Measurements from ENCODE around the gene FOSB. TPM values are rescaled to one million over a fixed set of nuclear protein-coding genes. Genes with fewer than 3 reads are reported as not detected.
A peak's percentile ranks its signal among the peaks of the same experiment; 100 is the strongest.

The FOSB gene
- total and polyA plus RNA-seq, 9 of the 15 experiments (the other 6 are each of a cell fraction or from before 2014, with no cell fraction given), result 0.11 to 2.7 (median 0.73) TPM

- TF ChIP-seq, protein P1, sequence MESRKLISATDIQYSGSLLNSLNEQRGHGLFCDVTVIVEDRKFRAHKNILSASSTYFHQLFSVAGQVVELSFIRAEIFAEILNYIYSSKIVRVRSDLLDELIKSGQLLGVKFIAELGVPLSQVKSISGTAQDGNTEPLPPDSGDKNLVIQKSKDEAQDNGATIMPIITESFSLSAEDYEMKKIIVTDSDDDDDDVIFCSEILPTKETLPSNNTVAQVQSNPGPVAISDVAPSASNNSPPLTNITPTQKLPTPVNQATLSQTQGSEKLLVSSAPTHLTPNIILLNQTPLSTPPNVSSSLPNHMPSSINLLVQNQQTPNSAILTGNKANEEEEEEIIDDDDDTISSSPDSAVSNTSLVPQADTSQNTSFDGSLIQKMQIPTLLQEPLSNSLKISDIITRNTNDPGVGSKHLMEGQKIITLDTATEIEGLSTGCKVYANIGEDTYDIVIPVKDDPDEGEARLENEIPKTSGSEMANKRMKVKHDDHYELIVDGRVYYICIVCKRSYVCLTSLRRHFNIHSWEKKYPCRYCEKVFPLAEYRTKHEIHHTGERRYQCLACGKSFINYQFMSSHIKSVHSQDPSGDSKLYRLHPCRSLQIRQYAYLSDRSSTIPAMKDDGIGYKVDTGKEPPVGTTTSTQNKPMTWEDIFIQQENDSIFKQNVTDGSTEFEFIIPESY (CRISPR knock-in tag; IDR thresholded peaks at IDR 0.05), result no peak
- TF ChIP-seq HOXB6 (CRISPR knock-in tag; IDR thresholded peaks at IDR 0.05; ENCODE audit: borderline replicate concordance) (no peak), SIX5 (IDR thresholded peaks at IDR 0.05; ENCODE audit: borderline replicate concordance in 1 of 2, insufficient read depth in 1 of 2, low read depth in 1 of 2, low read length in 2 of 2) (no peak), CHD4 (IDR thresholded peaks at IDR 0.05; ENCODE audit: insufficient read depth, insufficient replicate concordance, low read depth, low read length, poor library complexity, severe bottlenecking) (peak; percentile 66), XRCC4 (IDR thresholded peaks at IDR 0.05; ENCODE audit: extremely low read depth, insufficient read depth, insufficient read length) (no peak), ZNF445 (CRISPR knock-in tag; IDR thresholded peaks at IDR 0.05; ENCODE audit: low read depth) (no peak), STAT5B (CRISPR knock-in tag; IDR thresholded peaks at IDR 0.05) (no peak), MYNN (IDR thresholded peaks at IDR 0.05) (peak; percentile 76; the same call in 1 of the 2 replicates), MYNN (CRISPR knock-in tag; IDR thresholded peaks at IDR 0.05) (no peak), NR2F6 (CRISPR knock-in tag; IDR thresholded peaks at IDR 0.05) (no peak), NFATC3 (IDR thresholded peaks at IDR 0.05) (no peak), RBFOX2 (IDR thresholded peaks at IDR 0.05; ENCODE audit: low read depth, low read length) (peak; percentile 82), BRD9 (IDR thresholded peaks at IDR 0.05; ENCODE audit: low read depth, partially characterized antibody) (peak; percentile 76), ARID2 (IDR thresholded peaks at IDR 0.05) (0 out of 2 replicates have a peak, but pooled peaks have one; percentile 9), CHD2 (IDR thresholded peaks at IDR 0.05; ENCODE audit: low read depth, low read length) (no peak), DIDO1 (tag; IDR thresholded peaks at IDR 0.05; ENCODE audit: low read depth) (no peak), ZC3H8 (IDR thresholded peaks at IDR 0.05) (no peak), NBN (IDR thresholded peaks at IDR 0.05; ENCODE audit: low read depth) (peak; percentile 96), ZFPM2 (CRISPR knock-in tag; IDR thresholded peaks at IDR 0.05) (no peak), NCOA1 (IDR thresholded peaks at IDR 0.05; ENCODE audit: low read depth) (peak; percentile 66; the same call in 1 of the 2 replicates), NRF1 (conservative IDR thresholded peaks at IDR 0.05 in 1 of 2, IDR thresholded peaks at IDR 0.05 in 1 of 2) (peak; percentile 57 to 65), GABPA (tag; conservative IDR thresholded peaks at IDR 0.05; ENCODE audit: low read depth) (peak; percentile 88), TARDBP (IDR thresholded peaks at IDR 0.05) (peak; percentile 74), EWSR1 (IDR thresholded peaks at IDR 0.05; ENCODE audit: borderline replicate concordance, low read depth, partially characterized antibody) (no peak)
- TF ChIP-seq, protein P2, sequence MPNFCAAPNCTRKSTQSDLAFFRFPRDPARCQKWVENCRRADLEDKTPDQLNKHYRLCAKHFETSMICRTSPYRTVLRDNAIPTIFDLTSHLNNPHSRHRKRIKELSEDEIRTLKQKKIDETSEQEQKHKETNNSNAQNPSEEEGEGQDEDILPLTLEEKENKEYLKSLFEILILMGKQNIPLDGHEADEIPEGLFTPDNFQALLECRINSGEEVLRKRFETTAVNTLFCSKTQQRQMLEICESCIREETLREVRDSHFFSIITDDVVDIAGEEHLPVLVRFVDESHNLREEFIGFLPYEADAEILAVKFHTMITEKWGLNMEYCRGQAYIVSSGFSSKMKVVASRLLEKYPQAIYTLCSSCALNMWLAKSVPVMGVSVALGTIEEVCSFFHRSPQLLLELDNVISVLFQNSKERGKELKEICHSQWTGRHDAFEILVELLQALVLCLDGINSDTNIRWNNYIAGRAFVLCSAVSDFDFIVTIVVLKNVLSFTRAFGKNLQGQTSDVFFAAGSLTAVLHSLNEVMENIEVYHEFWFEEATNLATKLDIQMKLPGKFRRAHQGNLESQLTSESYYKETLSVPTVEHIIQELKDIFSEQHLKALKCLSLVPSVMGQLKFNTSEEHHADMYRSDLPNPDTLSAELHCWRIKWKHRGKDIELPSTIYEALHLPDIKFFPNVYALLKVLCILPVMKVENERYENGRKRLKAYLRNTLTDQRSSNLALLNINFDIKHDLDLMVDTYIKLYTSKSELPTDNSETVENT (CRISPR knock-in tag; IDR thresholded peaks at IDR 0.05), result no peak
- TF ChIP-seq, protein P3, sequence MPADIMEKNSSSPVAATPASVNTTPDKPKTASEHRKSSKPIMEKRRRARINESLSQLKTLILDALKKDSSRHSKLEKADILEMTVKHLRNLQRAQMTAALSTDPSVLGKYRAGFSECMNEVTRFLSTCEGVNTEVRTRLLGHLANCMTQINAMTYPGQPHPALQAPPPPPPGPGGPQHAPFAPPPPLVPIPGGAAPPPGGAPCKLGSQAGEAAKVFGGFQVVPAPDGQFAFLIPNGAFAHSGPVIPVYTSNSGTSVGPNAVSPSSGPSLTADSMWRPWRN (IDR thresholded peaks at IDR 0.05; ENCODE audit: low read depth), result no peak
These were observed 24.1 kb upstream of the FOSB start (continued) for GRCh38 chr19:45443462-45444317.
